Hypothalamus (tissue), 51 donors: ENCODE measurements around the gene LMBRD1.
"Not testable (repeated sequence)": the region's sequence is repeated elsewhere in the genome, so short reads cannot be mapped to it uniquely, and the experiment has no call there.

Experiments used
- DNase-seq, 51 donors: peaks; one replicate each; lab custom pipeline; 2025; lab: John Stamatoyannopoulos, UW

The LMBRD1 gene

DNA sequence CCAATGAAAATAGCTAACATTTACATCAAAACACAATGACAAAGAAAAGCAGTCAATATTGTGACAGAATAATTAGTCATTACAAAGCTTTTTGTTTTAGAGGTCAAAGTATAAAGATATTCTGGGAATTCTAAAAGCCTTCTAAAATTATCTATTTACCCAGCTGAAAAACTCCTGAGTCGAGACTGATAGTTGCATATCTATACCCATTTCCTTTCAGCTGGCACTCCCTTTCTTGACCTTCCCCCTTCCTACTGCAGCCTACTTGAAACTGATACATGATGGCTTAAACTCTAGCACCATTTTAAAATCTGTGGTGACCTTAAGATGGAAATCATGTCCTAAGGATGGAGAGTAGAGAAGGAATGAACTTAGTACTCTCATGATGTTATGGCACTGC is 38.6 kb downstream of the LMBRD1 start:
- DNase-seq, result no peak

DNA sequence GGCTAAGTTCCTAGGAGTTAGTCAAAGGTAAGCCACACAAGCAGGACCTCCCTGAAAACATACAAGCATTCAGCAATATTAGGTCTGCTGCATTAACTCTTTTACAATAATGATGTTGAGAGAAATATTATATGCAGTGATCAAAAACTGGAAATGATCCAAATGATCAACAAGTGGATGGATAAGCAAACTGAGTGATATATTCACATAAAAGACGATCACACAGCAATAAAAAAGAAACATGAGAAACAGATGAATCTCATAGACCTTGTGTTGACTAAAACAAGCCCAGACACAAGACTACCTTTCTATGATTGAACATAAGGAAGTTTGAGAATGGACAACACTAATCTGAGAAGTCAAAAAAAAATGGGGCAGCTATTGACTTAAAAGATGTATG is 39.9 kb downstream of the LMBRD1 start:
- DNase-seq, result no peak

DNA sequence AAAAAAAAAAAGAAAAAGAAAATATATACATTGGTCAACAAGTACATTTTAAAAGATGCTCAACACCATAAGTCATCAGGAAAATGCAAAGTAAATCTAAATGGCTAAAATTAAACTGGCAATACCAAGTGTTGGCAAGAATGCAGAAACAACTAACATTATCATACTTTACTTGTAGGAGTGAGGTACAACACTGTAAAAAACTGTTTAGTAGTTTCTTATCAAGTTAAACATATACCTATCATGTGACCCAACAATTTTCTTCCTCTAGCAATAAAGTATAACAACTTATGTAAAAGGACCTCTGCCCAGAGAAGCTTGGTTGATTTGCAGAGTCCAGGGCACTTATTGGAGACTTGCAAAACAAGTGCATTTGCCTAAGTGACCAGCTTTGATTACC is 40.4 kb downstream of the LMBRD1 start:
- no peak for DNase-seq

DNA sequence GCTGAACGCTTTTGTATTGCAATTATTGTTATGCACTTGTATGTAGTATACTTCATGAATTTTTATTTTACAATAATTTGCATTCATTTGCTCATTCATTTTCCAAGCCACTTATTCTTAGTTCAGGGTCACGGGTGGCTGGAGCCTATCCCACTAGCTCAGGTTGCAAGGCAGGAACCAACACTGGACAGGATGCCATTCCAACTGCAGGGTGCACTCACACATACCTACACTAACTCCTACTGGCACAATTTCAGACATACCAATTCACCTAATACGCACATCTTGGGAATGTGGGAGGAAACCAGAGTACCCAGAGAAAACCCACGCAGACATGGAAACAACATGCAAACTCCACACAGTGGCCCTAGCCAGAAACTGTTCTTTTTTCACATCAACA is 61.8 kb downstream of the LMBRD1 start:
- DNase-seq, result no peak

DNA sequence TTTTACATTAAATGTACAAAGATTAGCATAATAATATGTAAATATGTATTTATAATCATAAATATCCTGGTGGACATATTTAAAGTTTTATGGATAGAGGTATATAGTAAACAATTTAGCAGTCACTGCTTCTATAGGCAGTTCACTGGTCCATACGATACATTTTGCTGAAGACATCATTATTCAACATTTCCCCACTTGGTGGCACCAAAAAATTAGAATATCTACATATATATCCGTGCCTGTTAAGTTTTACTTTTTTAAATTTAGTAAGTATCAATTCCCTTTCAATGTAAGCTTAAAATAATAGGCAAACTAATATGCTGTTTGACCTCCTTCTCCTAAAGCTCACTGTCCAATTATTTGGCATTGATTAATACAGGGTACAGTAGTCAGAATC is 64.2 kb downstream of the LMBRD1 start:
- no peak for DNase-seq

DNA sequence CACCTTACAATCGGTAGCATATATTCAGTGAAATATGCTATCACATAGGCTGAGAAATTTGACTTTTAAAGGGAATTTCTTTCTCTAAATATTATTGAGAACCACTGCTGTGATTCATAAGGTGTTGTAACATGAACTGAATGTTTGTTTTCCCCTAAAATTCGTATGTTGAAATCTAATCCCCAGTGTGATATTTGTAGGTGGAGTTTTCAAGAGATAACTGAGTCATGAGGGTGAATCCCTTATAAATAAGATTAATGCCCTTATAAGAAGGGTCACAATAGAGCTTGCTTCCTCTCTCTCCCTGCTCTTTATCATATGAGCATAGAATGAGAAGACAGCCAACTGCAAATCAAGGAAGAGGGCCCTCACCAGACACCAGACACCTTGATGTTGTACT is 64.8 kb downstream of the LMBRD1 start:
- no peak for DNase-seq

DNA sequence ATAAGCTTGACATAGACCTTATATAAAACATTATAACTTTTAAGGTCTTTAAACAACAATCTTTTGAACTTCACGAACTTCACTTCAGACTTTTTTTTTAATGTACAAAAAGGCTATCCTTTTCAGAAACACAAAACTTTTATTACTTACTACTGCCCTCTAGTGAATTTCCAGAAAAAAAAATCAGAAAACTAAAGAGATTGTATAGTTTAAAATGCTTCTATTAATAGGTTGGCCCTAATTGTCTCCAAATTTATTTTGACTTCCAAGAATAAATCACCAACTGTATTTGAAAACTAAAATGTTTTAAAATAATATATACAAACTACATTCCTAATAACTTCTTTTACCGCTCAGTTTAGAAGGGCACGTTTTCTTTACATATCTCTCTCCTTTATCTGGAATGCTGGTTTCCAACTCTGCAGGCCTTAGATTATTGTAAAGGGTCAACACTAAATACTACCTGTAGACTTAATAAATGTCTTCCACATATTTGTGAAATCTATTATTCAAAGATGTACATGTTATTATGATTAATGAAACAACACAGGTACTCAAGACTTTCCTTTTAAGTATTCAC is 66.8 kb downstream of the LMBRD1 start:
- no peak for DNase-seq

DNA sequence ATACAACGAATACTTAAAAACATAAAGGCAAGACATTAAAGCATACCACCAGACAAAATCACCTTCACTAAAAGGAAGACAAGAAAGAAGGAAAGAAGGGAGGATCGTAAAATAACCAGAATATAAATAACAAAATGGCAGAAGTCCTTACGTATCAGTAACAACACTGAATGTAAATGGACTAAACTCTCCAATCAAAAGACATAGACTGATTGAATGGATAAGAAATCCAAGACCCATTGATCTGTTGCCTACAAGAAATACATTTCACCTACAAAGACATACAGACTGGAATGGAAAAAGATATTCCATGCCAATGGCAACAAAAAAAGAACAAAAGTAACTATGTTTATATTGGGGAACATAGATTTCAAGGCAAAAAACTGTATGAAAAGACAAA is 74.1 kb downstream of the LMBRD1 start:
- DNase-seq, result no peak

DNA sequence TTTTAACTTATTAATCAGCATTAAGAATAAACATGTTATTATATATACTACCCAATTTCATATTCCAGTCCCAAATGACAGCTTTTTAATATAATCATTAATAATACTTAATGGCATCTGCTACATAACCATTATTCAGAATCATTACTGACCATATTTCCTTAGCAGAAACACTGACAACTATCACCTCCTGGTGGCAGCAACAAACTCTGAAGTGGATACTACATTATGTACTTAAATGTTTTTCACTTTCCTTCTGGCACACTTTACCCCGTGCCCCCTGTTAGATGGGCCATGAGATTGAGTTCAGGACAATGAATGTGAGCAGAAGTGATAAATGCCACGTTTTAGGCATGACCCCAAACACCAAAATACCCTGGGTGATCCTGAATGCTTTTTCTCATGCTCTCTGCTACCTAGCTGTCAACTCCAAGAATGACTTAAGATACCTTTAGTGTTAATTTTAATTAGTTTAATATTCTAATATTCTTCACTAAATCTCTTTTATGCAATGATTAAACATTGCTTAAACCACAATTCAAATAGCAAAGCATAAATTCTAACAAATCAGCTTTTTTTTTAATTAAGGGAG is 77.1 kb downstream of the LMBRD1 start:
- no peak for DNase-seq

DNA sequence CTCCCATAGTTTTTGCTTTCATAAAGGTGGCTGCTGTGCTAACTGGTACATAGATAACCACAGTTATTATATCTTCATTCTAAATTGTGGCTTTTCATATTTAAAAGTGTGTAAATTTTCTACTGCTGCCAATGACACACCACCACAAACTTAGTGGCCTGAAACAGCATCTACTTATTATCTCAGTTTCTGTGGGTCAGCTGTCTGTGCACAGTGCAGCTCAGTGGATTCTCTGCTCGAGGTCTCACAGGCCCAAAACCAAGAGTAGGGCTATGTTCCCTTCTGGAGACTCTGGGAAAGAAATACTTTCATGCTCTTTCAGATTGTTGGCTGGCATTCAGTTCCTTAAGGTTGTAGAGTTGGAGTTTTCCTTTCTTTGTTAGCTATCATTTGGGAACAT is 90.1 kb downstream of the LMBRD1 start:
- no peak for DNase-seq

DNA sequence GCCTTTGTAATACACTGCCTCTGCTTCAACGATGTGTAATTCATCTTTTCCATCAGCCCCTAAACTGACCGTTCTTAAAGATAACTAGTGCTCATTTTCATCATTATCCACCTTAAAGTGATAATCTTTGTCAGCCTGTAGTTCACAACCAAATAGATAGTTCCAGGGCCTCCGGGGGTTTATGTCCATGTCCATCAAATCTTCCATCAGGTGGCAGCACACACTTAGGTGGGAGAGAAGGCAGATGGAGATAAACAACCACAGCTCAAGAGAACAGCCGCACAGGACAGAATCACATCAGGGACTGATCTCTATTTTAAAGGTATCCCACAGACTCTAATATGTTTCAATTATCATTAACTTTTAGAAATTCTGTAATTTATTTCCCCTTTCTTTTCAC is 90.9 kb downstream of the LMBRD1 start:
- no peak for DNase-seq

DNA sequence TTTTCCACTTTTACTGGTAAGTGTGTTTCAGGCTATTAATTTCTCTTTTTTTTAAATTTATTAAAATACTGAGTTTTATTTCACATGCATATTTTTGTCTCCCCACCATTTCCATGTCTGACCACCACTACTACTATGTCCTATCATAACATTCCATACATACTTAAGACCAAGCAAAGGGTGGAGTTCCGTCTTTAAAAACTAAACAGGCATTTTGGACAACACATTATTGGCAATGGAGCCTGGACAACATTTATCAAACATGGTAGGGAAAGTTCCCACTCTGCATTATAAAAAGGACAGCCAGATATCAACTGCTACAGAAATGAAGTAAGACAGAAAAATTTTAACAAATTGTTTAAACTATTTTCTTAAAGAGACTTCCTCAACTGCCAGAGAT is 91.9 kb downstream of the LMBRD1 start:
- DNase-seq, result no peak

DNA sequence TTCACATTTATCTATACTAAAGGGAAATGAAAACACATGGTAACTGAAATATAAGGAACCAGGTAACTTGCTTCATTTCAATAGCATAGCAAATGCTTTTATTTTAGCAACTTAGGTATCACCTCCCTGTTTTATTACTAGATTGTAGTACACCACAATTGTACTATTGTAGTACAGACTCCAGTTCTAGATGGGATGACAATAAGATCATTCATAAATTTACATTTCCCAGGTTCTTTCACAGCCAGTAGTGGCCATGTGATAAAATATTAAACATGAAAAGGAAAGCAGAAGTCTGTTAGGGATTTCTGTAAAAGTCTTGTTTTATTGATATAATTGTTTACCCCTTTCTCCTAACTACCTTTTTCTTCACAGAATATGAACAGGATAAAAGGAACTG is 97.2 kb downstream of the LMBRD1 start:
- DNase-seq, result no peak

DNA sequence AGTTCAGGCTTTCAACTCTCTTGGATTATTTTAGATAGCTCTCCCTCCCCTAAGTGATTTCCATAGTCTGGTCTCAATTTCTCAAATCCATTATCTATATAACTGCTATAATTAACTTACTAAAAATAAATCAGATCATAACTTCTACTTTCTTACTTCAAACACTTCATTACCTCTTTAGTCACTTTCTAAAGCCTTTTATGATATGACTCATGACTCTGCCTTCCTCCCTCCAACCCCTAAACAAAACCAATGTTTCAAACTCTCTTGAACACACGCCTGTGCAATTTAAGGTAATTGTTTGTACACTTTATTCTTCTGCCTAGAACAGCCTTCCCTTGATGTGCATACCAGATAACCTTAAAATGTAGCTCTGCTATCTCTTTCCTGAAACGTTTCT is 100.5 kb downstream of the LMBRD1 start:
- no peak for DNase-seq

DNA sequence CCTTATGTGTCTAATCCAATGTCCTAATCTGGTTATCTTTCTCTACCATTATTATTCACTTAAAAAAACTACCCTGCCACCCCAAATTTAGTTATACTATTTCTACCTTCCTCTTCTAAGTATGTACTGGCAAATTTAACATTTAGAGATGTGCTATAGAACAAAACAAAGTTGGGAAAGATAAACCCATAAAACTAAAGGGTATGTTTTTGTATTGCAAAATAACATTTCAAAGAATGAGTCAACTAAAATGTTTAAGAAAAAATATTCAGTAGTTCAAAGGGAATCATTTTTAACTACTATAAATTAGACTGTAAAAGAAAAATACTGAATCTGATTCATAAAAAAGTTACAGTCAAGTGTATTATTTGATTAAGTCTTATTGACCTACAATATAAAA is 103.0 kb downstream of the LMBRD1 start:
- DNase-seq, result no peak

DNA sequence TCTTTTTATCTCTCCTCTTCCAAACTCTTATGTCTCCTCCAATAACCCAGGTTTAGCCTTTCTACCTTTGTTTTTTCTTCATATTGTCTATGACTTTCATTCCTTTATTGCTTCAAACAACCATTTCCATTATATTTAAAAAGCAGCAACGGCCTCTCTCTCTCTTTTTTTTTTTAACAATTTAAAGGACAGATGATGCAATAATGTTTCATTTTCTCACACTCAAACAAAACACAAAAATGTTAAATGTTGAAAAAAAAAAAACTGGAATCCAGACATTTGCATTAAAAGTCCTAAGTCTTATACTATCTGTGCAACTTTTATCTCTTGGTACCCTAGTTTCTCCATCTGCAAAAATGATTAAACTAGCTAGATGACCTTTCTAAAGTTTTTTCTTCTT is 105.8 kb downstream of the LMBRD1 start:
- no peak for DNase-seq

DNA sequence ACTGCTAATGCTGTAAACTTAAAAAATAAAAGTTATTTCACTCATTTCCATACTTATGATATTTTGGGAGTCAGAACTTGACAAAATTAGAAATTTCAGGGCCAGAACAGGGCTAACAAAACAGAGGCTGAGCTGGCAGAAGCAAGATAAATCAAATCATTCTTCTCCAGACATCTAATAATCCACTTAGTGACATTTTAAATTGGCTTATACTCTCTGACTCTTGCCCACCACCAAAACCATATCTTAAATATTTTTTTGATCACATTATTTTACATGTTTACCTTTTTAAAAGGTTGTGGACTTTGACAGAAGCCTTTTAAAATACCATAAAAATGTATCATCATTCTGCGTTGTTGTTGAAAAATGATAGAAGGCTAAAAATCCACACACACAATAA is 116.5 kb downstream of the LMBRD1 start:
- DNase-seq, result no peak

DNA sequence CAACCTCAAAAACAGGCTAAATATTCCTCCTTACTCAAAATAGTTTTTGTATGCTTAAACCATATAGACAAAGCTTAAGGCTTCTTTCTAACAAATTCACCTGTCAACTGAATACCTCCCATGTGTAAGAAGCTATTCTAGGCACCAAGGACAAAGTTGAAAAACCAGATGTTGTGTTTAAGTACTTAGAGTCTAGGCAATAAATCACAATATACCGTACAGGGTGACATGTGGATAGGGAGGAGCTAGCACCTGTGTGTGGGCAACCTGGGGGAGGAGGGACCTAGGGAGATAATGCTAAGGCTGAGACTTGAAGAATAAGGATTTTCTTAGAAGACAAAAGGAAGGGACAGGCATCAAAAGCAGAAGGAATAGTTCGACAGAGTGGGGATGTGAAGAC is 123.5 kb downstream of the LMBRD1 start:
- no peak for DNase-seq

DNA sequence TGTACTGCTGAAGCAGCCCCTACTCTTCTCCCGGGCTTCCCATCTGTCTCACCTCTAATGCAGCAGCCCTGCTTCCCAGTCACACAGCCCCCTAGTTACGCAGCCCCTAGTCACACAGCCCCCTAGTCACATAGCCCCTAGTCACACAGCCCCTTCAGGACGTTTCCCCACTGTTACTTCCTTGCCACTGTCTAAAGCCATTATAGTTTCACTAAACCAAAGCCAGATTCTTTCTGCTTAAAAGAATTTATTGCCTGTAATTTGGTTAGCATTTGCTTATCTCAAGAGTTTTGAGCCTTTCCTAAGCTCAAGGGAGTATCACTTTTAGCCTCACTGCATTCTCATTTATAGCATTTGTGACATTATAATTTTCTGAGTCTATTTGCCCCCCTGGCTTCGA is 127.9 kb downstream of the LMBRD1 start:
- no peak for DNase-seq

DNA sequence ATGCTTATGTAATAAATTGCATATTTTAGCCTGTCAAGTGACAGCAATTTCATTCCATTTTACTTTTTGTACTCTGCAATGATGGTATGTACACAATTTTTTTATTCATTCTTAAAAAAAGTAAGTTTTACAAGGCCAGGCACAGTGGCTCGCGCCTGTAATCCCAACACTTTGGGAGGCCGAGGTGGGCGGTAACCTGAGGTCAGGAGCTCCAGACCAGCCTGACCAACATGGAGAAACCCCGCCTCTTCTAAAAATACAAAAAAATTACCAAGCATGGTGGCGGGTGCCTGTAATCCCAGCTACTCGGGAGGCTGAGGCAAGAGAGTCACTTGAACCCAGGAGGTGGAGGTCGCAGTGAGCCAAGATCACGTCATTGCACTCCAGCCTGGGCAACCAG is 130.0 kb downstream of the LMBRD1 start:
- not testable (repeated sequence) for DNase-seq

DNA sequence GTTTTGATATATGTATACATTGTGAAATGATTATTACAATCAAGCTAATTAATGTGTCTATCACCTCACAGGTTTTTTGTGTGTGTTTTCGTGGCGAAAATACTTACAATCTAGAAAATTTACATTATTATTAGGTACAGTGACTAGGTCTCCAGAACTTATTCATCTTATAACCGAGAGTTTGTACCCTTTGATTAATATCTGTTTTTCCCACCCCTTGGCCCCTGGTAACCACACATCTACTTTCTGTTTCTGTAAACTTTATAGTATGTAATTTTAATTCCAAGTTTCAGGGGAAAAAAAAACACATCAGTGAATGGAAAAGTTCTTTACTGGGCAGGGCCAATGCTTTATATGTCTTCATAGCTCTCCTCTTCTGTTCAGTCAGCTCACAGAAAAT is 131.4 kb downstream of the LMBRD1 start:
- DNase-seq, result no peak

DNA sequence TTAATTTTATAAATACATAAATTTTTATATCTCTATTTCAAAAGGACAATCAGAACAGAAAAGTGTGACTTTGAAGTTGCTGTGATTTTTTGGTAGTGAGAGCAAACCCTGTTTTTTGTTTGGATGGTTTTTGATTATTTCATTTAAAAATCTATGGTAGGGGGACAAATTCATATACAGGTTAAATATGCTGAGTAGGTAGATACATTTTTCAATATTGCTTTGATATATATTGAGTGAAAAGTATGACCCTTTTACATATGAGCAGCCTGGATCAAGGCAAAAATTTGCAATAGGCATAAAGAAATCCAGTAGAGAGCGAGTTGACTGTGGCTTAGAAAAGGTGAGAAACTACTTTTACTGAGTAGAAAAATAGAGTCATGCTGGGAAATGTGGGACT is 132.3 kb downstream of the LMBRD1 start:
- no peak for DNase-seq

DNA sequence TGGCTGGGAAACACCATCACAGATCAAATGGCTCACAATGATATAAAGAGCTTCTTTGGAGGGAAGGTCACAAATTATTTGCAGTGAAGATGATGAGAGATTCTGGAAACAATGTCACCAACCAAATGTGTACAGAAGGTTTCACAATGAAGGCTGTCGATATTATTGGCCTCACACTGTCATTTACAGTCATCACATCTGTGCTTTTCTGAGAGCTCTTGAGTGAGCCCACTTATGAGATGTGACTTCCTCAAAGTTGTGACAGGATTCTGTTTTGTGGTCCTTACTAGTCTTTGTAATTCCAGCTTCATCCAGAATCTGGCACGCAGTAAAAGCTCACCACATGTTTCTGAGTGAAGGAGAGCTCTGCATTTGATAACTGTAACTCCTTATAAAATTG is 133.6 kb downstream of the LMBRD1 start:
- no peak for DNase-seq
